Endothelial cell of umbilical vein (primary cell): Measurements from ENCODE around the gene SHISA8. TPM values are rescaled to one million over a fixed set of nuclear protein-coding genes. Genes with fewer than 3 reads are reported as not detected.

Source experiments
- BruUV-seq: library from RNA; stranded (reverse); fragments of 400-500 nt; replicated peaks from 2 replicates; lab custom pipeline; 2021; lab: Mats Ljungman, UMichigan
- CTCF ChIA-PET: fragments of 300-600, 350-600 bp; sonication (Branson Sonifier 250); formaldehyde crosslinking; loops from one replicate; lab custom pipeline; 2021; ENCODE audit warnings: antibody characterized with exemption, inconsistent platforms; lab: Charles Lee
- POLR2A ChIA-PET: fragments of 300-600, 350-600 bp; sonication (Branson Sonifier 250); formaldehyde crosslinking; loops from one replicate; lab custom pipeline; 2021; ENCODE audit warnings: antibody characterized with exemption, inconsistent platforms; lab: Charles Lee
- DNase-seq: peaks from one replicate; pipeline ENCODE4 v3.0.0-alpha.2; 2011; ENCODE audit warnings: low read depth, low spot score
- FAIRE-seq: peaks from 2 replicates; lab custom pipeline; 2011; peaks lifted over from hg19 to GRCh38; lab: Jason Lieb, UNC
- H2AFZ ChIP-seq: 2 replicates; pipeline ENCODE4 v1.6.0; 2012; ENCODE audit warnings: low read depth, low read length, control low read depth, inconsistent platforms
- H3K27ac ChIP-seq: 2 replicates; pipeline ENCODE4 v1.5.1; 2011; ENCODE audit warnings: low read depth, mild to moderate bottlenecking, control low read depth, low read length, moderate library complexity; ENCODE audit not compliant: insufficient read depth
- H3K27me3 ChIP-seq, 2 experiments: 2 replicates each; pipeline versions ENCODE4 v1.6.0 to v1.6.1; 2011; ENCODE audit warnings: low read length in 2 of 2, mixed read lengths in 1 of 2; ENCODE audit not compliant: control insufficient read depth in 2 of 2, insufficient read depth in 2 of 2
- H3K36me3 ChIP-seq, 2 experiments: 2 replicates in 1 of 2; 3 replicates in 1 of 2; pipeline ENCODE4 v1.5.1; 2011; ENCODE audit warnings: low read length in 2 of 2, mild to moderate bottlenecking in 1 of 2, moderate library complexity in 1 of 2; ENCODE audit not compliant: control insufficient read depth in 2 of 2, insufficient read depth in 2 of 2; ENCODE audit errors: extremely low read depth in 1 of 2
- H3K4me1 ChIP-seq: 3 replicates; pipeline ENCODE4 v1.5.1; 2011; ENCODE audit warnings: mild to moderate bottlenecking, low read length; ENCODE audit not compliant: control insufficient read depth, insufficient read depth; ENCODE audit errors: extremely low read depth
- H3K4me2 ChIP-seq: 2 replicates; pipeline ENCODE4 v1.6.1; 2011; ENCODE audit warnings: low read length, control low read depth, mixed read lengths; ENCODE audit not compliant: insufficient read depth
- H3K4me3 ChIP-seq, 3 experiments: fragments of 200-600 bp in 1 of 3; sonication (generic), shearing (Covaris generic) in 1 of 3; replicated peaks in 1 of 3; 2 replicates each; pipeline ENCODE4 v1.5.1; 2011 to 2016; ENCODE audit warnings: control low read depth in 3 of 3, low read length in 3 of 3, mild to moderate bottlenecking in 2 of 3, inconsistent platforms in 1 of 3, low read depth in 1 of 3, moderate library complexity in 1 of 3; ENCODE audit not compliant: insufficient read depth in 1 of 3
- H3K79me2 ChIP-seq: 2 replicates; pipeline ENCODE4 v1.6.0; 2012; ENCODE audit warnings: low read length, inconsistent platforms; ENCODE audit not compliant: control insufficient read depth, insufficient read depth
- H3K9ac ChIP-seq: replicated peaks from 2 replicates; pipeline ENCODE3; 2011; ENCODE audit warnings: low read length, control low read depth; ENCODE audit not compliant: insufficient read depth; ENCODE audit errors: extremely low read depth
- H3K9me1 ChIP-seq: replicated peaks from 3 replicates; pipeline ENCODE4 v1.6.0; 2011; ENCODE audit warnings: mild to moderate bottlenecking, low read length; ENCODE audit not compliant: control insufficient read depth, insufficient read depth; ENCODE audit errors: extremely low read depth
- H3K9me3 ChIP-seq: replicated peaks from 2 replicates; pipeline ENCODE4 v1.5.1; 2012; ENCODE audit warnings: low read length, inconsistent platforms; ENCODE audit not compliant: control insufficient read depth, insufficient read depth
- H4K20me1 ChIP-seq: replicated peaks from 2 replicates; pipeline ENCODE3; 2011; ENCODE audit warnings: mild to moderate bottlenecking, low read length; ENCODE audit not compliant: control insufficient read depth, insufficient read depth; ENCODE audit errors: extremely low read depth
- EZH2 ChIP-seq: IDR thresholded peaks from 2 replicates; pipeline ENCODE4 v1.6.1; 2012; ENCODE audit warnings: borderline replicate concordance, low read depth, mild to moderate bottlenecking, moderate library complexity, low read length, inconsistent platforms; ENCODE audit not compliant: severe bottlenecking
- FOS ChIP-seq: IDR thresholded peaks from 2 replicates; pipeline ENCODE4 v1.6.1; 2011; ENCODE audit warnings: mild to moderate bottlenecking, low read length, moderate library complexity, borderline replicate concordance; ENCODE audit not compliant: insufficient read depth
- MYC ChIP-seq: IDR thresholded peaks from one replicate; pipeline ENCODE4 v1.6.1; 2011; ENCODE audit warnings: mild to moderate bottlenecking, low read depth, low read length
- POLR2A ChIP-seq: IDR thresholded peaks from 2 replicates; pipeline ENCODE4 v1.6.1; 2012; ENCODE audit warnings: low read depth, mild to moderate bottlenecking, control low read depth, low read length
- POLR2AphosphoS5 ChIP-seq: IDR thresholded peaks from 2 replicates; pipeline ENCODE4 v1.6.1; 2012; ENCODE audit warnings: low read depth, mild to moderate bottlenecking, control low read depth, low read length, moderate library complexity; ENCODE audit not compliant: insufficient read depth
- dilution Hi-C: fragments of 300-500 bp; cut with MboI; formaldehyde crosslinking; loops from one replicate; pipeline ENCODE4 v1.15.0; 2019; ENCODE audit warnings: low sequenced_read_pairs; ENCODE audit not compliant: extremely low pct_ligation_motif_present
- intact Hi-C: fragments of 100-400 bp; cut with micrococcal nuclease; formaldehyde crosslinking; loops from one replicate; pipeline ENCODE4 v1.10.0; 2022
- polyA plus RNA-seq, 4 experiments: library from polyadenylated mRNA; depleted of rRNA in 3 of 4; stranded (reverse) in 3 of 4; unstranded in 1 of 4; fragments of >200 nt; gene quantifications; 2 replicates each; pipeline versions ENCODE4 v1.2.1 to v1.2.3, GENCODE V29; 2011 to 2012; ENCODE audit warnings: missing spikeins in 1 of 4
- total RNA-seq: library from RNA; stranded (reverse); gene quantifications from 2 replicates; pipeline ENCODE4 v1.2.3, GENCODE V29; 2021
- TF ChIP-seq, protein P1 (sequence below): IDR thresholded peaks from 2 replicates; pipeline ENCODE4 v1.6.1; 2011; ENCODE audit not compliant: insufficient read depth, insufficient read length
- TF ChIP-seq, protein P2 (sequence below), 2 donors: IDR thresholded peaks; 1 replicate in 1 of 2; 2 replicates in 1 of 2; pipeline ENCODE4 v1.5.1; 2011; ENCODE audit warnings: low read length in 2 of 2, mild to moderate bottlenecking in 2 of 2, moderate library complexity in 2 of 2, control low read depth in 1 of 2, inconsistent platforms in 1 of 2, low read depth in 1 of 2; ENCODE audit not compliant: insufficient read depth in 1 of 2; ENCODE audit errors: extremely low read depth in 1 of 2

Gene SHISA8
- total and polyA plus RNA-seq, 2 donors (not counting 3 experiments of a cell fraction or from before 2014, with no cell fraction given): not detected

DNA sequence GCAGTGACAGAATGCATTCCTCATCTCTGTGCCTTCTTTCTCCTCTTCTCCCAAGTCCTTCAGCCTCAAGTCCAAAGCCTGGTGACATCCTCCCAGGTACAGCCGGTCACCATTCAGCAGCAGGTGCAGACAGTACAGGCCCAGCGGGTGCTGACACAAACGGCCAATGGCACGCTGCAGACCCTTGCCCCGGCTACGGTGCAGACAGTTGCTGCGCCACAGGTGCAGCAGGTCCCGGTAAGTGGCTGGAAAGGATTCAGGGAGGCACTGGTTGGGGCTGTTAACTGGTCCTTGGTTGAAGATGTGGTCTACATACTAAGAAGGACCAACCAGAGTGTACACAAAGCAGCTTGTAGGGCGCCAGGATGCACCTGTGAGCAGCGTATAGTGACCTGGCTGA is 46.3 kb downstream of the SHISA8 start:
- Histone ChIP-seq H2AFZ (no peak overlapping the region), H4K20me1 (peaks cover 2% of the 10 kb centered on the region), H3K4me2 (no peak overlapping the region), H3K4me1 (no peaks in the 10 kb centered on the region), H3K9ac (no peak overlapping the region), H3K27ac (no peak overlapping the region), H3K9me3 (no peaks in the 10 kb centered on the region), H3K9me1 (no peaks in the 10 kb centered on the region), H3K36me3 (peaks cover 22 to 24% of the 10 kb centered on the region in 2 experiments), H3K4me3 (no peak overlapping the region), H3K79me2 (peaks cover 27% of the 10 kb centered on the region), H3K27me3 (no peaks in the 10 kb centered on the region)
- FAIRE-seq (no peak), DNase-seq (no peak)
- intact Hi-C loops: no loop called here
- dilution Hi-C loops: no loop called here
- ChIA-PET CTCF (no interaction called here), POLR2A (no interaction called here)
- TF ChIP-seq, protein P1, sequence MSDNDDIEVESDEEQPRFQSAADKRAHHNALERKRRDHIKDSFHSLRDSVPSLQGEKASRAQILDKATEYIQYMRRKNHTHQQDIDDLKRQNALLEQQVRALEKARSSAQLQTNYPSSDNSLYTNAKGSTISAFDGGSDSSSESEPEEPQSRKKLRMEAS: no peak
- TF ChIP-seq FOS: no peak
- no peak for TF ChIP-seq POLR2A
- no peak for TF ChIP-seq POLR2AphosphoS5
- TF ChIP-seq, protein P2, sequence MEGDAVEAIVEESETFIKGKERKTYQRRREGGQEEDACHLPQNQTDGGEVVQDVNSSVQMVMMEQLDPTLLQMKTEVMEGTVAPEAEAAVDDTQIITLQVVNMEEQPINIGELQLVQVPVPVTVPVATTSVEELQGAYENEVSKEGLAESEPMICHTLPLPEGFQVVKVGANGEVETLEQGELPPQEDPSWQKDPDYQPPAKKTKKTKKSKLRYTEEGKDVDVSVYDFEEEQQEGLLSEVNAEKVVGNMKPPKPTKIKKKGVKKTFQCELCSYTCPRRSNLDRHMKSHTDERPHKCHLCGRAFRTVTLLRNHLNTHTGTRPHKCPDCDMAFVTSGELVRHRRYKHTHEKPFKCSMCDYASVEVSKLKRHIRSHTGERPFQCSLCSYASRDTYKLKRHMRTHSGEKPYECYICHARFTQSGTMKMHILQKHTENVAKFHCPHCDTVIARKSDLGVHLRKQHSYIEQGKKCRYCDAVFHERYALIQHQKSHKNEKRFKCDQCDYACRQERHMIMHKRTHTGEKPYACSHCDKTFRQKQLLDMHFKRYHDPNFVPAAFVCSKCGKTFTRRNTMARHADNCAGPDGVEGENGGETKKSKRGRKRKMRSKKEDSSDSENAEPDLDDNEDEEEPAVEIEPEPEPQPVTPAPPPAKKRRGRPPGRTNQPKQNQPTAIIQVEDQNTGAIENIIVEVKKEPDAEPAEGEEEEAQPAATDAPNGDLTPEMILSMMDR (IDR thresholded peaks at IDR 0.05; ENCODE audit: extremely low read depth in 1 of 2, insufficient read depth in 1 of 2, low read depth in 1 of 2, low read length in 2 of 2): no peak
- no TSS peak for BruUV-seq

DNA sequence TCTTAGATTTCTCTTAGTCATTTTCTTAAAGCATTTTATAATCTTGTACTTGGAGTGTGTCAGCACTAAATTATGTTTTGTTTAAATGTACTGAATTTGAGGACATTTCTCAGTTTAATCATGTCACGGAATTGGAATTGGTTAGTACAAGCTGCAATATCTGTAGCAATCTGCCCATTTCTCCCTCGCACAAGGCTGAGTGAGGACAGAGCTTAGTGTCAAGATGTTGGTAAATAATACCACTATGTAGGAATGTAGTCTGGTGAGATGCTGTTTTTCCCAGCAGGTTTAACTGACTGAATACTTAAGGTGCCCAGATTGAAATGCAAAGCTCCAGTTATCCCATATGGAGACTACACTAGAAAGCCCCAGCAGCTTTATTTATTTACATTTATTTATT is 51.4 kb downstream of the SHISA8 start:
- Histone ChIP-seq H3K4me2 (no peak overlapping the region), H3K9ac (no peak overlapping the region), H3K27ac (no peak overlapping the region), H3K9me3 (no peaks in the 10 kb centered on the region), H3K4me1 (peaks cover 4% of the 10 kb centered on the region), H3K9me1 (no peaks in the 10 kb centered on the region), H4K20me1 (peaks cover 1% of the 10 kb centered on the region), H3K79me2 (peaks cover 72% of the 10 kb centered on the region), H3K27me3 (no peaks in the 10 kb centered on the region), H3K4me3 (no peak overlapping the region), H3K36me3 (peaks cover 4 to 12% of the 10 kb centered on the region in 2 experiments), H2AFZ (no peak overlapping the region)
- BruUV-seq: no TSS peak
- no peak for TF ChIP-seq FOS
- TF ChIP-seq, protein P1: no peak
- TF ChIP-seq MYC: no peak
- TF ChIP-seq POLR2AphosphoS5: no peak
- no peak for TF ChIP-seq EZH2
- dilution Hi-C loops (no loop called here), intact Hi-C loops (no loop called here)
- ChIA-PET POLR2A (no interaction called here), CTCF (interaction anchor here (2.1 to 2.5 kb wide), 2 partner anchors 166 to 196 kb away, joined by 5 to 12 read pairs; no protein-coding TSS in a partner anchor)
- no peak for FAIRE-seq
- DNase-seq: no peak
